ENCODE measurements around the gene ACP4.
A peak's percentile ranks its signal among the peaks of the same experiment; 100 is the strongest.
"Not testable (repeated sequence)": the region's sequence is repeated elsewhere in the genome, so short reads cannot be mapped to it uniquely, and the experiment has no call there.

ACP4 gene

DNA sequence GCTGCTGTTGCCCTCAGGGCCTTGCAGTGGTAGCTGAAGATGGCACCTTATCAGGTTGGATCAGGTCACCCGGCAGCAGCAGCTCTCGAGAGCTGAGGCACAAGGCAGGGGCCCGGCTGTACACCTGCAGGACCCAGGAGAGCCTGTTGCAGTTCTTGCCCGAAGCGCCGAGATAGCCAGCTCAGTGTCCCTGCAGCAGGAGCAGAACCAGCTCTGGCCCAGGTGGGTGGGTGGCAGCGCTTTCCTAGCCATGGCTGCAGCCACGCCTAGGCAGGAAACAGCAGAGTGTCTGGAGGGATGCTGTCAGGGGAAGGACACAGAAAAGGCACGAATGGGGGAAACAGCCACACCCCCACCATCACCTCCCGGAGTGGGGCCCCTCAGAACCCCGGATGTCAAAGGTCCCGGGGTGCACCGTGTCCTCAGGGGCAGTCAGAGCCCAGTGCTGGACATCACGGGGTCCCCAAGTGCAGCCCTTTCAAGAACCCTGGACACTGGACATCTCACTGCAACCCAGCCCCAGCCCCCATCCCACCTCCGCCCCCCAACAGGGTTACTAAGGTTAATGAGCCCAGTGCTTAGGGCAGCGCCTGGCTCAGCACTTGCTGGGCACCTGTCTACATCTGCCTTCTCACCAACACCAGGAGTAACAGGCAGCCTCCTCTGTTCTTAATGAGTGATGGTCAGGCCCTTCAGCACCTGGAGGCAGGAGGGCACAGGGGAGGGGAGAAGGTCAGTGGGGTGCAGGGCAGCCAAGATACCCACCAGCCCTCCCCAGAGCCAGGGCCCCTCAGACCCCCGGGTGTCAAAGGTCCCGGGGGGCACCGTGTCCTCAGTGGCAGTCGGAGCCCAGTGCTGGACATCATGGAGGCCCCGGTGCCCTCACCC lies 8.7 kb downstream of the ACP4 start:
- DNase-seq, result no peak

DNA sequence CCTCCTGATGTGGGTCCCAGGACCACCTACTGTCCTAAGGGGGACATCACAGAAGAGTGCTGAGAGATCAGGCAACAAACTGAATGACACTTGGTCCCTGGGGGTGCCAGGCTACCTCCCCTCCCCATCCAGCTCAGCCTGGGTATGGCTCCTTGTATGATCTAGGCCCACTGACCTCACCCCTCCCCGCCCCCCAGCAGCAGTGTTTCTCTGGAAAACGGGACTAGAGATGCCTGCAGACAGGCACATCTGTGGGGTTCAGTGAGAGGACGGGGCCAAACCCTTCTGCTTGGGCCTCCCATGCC lies 9.3 kb downstream of the ACP4 start:
- no peak for DNase-seq

DNA sequence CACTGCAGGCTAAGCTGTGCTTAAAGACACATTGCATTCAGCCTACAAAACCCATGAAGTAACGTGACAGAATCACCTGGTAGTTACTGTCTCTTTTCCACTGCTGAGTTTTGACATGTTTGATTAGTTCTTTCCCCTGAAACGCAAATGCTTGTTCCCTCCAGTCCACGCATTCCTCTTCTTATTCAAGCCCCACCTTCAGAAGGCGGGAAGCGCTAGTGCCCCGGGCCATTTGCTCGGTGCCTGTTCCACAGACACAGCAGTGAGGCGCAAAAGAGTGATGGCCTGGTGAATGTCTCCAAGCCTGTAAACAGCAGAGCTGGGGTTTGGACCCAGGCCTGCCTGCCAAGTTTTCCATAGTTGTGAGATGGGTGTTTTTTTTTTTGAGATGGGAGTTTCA lies 10.9 kb downstream of the ACP4 start:
- no peak for DNase-seq

DNA sequence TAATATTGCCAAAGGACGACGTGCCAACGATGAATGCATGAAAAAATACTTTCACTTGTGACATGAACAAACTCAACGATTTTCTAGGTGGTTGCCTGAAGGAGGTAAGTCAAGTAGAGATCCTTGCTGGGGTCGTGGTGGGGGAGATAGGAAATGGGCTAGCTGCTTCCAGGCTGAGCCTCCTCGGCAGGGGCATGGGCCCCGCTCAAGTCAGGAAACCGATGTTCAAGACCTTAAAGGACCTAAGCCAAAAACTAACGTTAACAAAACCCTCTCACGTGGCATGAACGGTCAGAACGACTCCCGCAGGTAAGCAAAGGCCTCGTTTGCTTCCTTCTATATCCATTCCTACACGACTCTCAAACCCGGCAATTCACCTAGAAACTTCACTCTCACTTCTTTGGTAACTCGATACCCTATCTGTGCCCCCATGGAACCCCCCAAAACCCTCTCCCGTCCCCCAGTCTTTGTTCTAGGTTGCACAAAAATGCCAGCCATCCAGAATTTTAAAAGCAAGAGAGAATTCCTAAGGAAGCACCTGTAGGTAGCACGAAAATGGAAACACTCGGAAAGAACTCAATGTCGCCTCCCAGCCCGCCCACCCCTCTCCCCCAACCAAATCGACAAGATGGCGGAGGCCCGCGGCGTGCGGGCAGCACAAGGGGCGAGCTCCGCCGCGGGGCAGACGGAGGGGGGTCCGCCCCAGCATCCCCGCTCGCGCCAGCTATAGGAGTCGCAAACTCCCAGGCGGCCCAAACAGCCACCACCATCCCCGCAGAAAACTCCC lies 13.6 kb downstream of the ACP4 start:
- DNase-seq, result peak; percentile 64

DNA sequence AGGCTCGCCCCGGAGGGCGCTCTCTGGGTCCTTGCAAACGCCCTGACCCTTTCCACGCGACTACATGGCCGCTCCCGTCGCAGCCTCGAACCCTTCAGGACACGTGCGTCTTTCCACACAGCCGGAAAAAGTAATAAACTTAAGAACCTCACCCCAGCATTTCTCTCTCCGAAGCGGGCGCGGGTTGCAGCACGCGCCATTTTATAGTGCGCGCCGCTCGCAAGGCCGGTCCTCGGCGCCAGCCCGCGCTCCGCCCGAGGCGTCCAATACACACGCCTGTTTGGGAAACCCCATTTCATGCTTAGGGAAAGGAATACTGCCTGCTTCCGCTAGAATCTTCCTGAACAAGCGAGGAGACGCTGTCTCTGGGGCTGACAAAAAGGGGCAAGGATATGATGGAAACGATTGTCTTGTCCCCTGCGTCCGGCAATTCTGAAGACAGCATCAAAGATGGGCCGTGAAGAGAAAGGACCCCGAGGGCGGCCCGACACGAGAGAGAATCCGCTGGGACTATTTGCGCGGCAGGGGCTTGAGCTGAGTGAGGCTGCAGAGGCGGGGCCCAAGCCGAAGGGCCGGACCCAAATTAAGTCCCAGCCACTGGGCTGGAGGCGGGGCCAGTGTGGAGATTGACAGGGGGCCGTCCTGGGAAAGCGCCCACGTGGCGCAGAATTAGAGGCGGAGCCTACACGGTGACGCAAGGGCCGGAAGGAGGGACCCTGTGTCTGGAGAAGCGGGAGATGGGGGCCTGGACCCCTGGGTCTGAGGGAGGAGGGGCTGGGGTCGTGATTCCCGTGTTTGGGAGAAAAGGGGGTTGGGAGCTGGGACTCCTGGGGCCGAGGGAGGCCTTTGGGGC lies 14.4 kb downstream of the ACP4 start:
- DNase-seq, result peak; percentile 99

DNA sequence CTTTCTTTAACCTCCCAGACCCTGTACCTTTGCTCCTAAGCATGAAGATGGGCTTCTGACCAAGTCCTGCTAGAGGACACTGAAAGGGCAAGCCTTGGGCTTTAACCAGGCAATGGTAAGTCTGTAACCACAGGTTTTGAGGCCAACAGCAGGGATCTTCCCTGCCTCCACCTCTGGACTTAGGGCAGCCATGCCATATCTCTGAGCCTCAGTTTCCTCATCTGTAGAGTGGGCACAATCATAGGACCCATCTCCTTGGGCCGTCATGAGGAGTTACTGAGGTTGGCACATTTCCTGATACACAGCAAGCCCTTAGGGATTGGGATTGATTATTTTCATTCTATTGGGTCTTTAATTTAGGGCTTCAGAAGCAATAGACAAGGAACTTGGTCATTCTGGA lies 18.6 kb downstream of the ACP4 start:
- no peak for DNase-seq

DNA sequence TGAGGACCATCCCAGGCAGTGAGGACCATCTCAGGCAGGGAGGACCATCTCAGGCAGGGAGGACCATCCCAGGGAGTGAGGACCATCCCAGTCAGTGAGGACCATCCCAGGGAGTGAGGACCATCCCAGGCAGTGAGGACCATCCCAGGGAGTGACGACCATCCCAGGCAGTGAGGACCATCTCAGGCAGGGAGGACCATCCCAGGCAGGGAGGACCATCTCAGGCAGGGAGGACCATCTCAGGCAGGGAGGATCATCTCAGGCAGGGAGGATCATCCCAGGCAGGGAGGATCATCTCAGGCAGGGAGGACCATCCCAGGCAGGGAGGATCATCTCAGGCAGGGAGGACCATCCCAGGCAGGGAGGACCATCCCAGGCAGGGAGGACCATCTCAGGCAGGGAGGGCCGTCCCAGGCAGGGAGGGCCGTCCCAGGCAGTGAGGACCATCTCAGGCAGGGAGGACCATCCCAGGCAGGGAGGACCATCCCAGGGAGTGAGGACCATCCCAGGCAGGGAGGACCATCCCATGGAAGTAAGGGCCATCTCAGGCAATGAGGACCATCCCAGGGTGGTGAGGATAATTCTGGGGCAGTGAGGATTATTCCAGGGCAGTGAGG lies 21.5 kb downstream of the ACP4 start:
- DNase-seq, result not testable (repeated sequence)

DNA sequence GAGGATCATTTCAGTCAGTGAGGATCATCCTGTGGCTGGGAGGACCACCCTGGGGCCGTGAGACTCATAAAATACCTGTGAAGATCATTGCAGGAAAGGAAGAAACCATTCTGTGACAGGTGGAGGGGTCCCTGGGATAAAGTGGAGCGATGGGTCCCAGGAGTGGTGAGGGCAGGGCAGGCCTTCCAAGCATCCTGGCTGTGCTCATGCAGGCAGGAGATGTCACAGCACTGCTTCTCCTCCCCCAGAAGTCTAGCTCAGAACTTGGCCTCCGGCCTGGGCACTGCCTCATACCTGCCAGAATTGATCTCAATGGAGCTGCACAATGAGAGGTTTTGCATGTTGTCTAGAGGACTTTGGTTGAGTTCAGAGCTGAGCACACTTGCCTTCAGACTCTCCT lies 22.3 kb downstream of the ACP4 start:
- no peak for DNase-seq

DNA sequence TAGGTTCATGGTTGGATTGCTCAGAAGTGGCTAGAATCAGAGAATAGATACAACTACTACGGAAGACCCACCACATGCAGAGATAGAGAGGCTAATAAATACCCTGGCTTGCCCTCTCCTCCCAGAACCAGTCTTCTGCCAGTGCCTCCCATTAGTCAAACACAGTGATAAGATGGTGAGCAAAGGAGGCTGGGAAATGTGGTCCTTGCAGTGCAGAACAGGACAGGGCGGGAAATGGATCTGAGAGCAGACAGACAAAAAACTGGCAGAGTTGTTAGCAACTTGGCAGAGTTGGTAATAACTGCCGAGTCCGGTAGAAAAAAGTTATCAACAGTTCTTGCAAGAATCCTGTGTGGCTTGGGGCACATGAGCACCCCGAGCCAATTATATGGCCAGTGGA lies 24.7 kb downstream of the ACP4 start:
- DNase-seq, result no peak

DNA sequence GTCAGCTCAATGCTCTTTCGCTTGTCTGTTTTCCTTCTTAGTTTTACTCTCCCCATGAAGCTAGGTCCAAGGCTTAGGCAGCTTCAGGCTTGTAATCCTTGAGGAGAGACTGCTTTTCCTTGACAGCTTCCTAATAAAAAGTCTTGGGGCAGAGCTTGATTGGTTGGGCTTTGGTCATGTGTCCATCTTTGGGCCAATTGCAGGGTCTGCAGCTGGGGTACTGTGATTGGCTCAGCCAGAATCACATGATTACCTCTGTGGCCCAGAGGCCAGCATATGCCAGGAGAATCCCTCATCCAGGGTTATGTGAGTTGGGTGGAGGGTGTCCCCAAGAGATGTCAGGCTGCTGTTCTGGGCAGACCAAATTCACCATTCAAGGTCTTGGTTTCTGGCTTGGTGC lies 25.2 kb downstream of the ACP4 start:
- DNase-seq, result no peak

DNA sequence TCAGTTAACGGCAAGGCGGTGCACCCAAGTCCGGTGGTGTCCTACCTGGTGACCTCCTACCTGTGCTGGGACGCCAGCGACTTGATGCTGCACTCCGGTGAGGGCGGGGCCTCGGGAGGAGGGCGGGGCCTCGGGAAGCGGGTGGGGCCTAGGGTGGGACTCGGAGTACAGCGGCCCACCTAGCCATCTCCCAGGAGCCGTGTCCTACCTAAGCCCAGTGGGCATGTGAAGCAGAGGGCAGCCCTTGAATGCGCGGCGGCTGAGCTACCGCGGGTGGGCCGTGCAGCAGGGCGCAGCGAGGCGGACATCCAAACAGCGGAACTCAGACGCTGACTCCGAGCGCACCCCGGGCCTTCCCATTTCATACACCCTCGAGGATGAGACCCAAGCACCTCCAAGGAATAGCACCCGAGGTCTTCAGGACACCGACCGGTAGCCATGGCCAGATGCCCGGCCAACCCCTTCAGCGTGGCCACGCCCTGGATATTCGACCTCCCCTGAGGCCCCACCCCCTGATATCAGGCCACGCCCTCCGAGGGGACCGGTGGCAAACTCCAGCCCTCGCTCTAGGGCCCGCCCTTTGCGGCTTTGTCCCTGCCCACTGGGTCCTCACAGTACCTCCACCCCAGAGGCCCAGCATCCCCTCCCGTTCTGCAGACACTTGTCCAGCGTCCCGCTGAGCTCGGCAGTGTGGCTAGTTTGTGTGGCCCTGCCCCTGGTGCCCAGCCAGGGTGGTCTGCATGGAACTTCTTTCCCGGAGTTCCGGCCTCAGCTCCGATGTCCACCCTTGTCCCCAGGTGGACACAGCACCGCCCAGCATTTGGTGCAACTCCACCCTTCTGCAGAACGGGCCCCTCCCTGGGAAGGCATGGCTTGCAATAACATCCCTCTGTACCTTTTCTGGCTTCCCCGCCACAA lies 28.0 kb downstream of the ACP4 start:
- DNase-seq, result peak; percentile 78

DNA sequence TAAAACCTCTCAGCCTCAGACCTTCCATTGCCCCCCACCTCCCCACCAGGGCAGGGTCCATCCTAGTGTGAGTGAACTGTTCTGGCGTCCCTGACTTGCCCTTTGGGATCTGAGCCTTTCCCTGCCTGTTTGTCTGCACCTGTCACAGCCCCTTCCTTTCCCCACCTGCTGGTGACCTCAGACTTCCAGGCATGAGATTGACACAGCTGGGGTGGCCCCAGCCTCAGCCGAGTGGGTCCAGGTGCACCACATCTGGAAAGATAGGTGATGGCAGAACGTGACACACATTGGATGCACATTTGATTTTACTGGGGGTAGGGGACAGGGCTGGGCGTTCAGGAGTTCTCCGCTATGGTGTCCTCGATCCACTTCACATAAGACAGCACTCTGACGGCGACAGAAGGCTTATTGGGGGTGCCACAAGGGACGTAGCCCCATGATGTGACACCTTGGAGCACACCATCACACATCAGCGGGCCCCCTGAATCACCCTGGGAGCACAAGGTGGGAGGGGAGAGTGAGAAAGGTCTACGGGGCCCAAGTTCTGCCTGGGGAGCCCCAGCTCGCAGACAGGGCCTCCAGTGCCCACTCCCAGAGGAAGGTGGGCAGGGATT lies 28.8 kb downstream of the ACP4 start:
- no peak for DNase-seq

DNA sequence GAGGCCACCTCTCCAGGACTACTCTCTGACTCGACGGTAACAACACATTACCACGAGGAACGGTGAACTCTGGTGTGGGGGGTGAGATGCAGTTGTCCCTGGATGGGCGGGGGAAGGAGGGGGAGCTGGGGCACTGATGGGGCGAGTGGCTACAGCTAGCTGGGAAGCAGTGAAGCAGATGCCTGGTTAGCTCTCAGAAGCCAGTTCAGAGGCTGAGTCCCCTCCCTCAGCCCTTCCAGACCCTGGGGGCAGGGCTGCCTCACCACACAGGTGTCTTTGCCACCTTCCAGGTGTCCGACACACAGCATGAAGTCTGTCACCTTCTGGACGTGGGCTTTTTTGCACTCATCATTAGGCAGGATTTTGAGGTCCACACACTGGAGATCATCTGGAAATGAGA lies 29.4 kb downstream of the ACP4 start:
- DNase-seq, result no peak

DNA sequence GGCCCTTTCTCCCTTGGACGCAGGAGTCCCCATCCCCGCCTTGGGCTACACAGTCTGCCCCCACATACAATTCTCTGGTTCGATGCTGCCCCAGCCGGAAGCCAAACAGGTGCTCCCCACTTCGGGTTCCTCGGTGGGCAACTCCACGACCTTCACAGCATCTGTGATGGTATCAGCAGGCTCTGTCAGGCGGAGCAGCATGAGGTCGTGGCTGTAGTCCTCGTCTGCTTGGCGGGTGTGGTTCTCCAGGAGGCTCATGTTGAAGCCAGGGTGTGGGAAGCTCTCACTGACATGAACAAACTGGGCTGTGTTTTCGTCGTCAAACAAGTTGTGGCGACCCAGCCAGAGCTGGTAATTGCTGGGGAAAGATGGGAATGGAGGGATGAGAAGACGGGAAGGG lies 29.9 kb downstream of the ACP4 start:
- no peak for DNase-seq

DNA sequence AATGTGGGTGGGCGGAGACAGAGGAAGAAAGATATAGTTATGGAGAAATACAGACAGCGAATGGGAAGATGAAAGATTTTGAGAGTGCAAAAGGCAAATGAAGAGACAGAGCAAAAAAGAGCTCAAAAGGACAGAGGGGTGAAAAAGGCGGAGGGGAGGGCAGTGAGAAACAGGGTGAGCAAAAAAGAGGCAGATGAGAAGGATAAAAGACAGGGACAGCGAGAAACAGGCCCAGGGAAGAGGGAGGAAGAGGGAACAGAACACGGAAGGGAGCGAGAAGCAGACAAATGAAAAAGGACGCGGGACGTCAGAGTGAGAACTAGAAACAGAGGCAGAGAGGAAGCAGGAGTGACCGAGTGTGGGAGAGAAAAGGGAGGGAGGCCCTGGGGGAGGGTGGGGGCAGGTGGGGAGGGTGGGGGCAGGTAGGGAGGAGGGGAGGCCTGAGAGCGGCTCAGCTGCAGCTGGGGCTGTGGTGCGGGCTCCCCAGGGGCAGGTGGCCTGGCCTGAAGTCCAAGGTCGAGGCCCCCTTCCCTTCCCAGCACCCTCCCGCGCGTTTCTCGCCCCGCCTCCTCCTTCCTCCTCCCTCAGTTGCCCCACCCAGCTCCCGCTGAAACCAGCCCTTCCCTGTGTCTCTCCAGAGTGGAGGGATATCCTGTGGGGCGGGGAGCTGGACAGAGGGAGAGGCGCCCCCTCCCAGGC lies 30.5 kb downstream of the ACP4 start:
- DNase-seq, result no peak

DNA sequence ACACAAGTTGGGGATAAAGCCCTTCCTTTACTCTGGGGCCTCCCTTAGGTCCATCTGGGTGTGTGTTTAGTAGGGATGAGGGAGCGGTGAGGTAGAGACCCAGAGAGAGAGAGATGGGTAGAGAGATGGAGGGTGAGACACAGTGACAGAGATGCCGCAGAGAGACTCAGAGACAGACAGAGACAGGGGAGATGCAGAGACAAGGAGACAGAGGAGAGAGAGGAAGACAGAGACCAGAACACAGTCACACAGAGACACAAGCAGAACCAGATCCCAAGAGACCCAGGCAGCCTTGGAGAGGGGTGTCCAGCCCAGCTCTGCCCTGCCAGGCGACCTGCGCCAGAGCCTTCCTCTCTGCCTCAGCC lies 31.0 kb downstream of the ACP4 start:
- DNase-seq, result no peak

DNA sequence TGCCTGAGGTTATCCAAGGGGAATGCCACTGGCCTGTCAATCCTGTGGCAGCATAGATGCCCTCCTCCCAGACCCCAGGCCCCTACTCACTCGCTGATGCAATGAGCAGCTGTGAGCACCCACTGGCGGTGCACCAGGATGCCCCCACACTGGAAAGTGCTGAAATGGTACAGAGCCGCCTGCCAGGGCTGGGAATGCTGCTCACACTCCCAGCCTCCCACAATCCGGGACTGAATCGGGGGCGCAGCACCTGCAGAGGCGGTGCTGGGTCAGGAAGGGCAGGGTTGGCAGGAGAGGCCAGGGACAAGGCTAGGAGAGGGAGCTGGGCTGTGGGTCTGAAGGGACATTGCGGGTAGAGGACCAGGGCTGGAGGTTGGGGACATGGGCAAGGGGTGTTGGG lies 31.4 kb downstream of the ACP4 start:
- DNase-seq, result no peak

DNA sequence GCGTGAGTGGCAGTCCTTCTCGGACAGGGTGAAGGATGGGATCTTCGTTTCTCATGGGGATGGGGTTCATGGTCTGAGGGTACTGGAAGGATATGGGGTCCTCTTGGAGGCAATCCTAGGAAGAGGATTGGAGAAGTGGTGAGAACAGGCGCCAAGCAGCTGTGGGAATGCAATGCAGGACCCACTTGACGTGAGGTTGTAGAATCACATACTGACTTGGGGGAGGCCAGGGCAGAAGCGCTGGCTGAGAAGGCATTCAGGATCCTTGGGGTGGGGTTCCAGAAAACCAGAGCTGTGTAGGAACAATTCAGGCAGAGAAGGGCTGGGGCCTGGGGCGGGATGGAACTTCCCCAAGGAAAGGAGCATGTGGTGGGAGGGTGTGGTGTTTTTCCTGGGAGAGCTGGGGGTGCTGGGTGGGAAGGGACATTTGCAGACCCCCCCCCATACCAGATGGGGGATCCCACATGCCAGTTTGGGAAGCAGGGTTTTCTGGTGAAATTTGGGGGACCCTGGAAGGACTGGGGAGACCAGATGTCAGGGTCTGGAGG lies 32.5 kb downstream of the ACP4 start:
- no peak for DNase-seq

DNA sequence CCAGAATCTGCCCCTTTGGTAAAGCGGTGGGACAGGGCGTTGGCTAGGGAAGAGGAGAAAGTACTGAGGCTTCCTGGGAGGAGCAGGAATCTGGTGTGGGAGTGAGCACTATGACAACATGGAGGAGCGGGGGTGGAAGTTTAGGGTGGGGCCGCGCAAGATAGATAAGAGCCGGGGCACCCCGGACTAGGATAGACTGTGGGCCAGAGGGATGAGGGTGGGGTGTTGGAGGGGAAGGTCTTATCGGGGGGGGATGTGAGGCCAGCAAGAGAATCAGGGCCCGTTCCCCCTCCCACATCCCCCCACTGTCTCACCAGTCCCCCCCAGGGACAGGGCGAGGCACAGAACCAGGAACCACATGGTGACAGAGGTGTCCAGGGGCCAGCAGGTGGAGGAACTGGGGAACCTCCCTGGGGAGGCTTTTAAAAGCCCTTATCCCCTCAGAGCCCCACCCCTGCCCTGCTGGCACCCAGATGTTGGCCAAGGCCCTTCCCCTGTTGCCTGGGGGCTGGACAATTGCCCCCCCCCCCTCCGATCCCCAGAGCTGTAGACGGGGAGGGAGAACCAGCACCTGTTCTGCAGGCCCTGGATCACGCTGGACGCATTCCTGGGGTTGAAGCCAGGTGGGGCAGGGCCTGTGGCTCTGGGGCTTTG lies 33.3 kb downstream of the ACP4 start, which contains the start of gene KLK1:
Gene KLK1 (minus strand): TSS at position 399 of the 654 bp plus-strand sequence. CDS start 39 bp downstream, at position 360.
- DNase-seq, result no peak
